ENCODE results near the gene B9D2. TPM values are rescaled to one million over a fixed set of nuclear protein-coding genes. Genes with fewer than 3 reads are reported as not detected.
"Not testable (repeated sequence)": the region's sequence is repeated elsewhere in the genome, so short reads cannot be mapped to it uniquely, and the experiment has no call there.

B9D2 gene
- total RNA-seq, 2 donors from 2014 or later: 4.5 to 6.2 TPM

DNA sequence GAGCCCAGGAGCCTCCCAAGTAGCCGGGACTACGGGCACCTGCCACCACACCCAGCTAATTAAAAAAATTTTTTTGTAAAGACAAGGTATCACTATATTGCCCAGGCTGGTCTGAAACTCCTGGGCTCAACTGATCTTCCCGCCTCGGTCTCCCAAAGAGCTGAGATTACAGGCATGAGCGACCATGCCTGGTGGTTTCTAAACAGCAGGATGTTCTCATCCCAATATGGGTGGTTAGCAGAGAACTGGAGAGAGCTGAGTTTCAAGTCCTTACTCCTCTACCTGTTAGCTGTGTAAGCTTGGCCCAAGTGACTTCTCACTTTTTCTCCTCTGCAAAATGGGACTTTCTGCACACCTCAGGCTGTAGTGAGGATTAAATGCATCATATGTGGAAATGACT, 20.4 kb upstream of the B9D2 start:
- TF ChIP-seq, protein P1, sequence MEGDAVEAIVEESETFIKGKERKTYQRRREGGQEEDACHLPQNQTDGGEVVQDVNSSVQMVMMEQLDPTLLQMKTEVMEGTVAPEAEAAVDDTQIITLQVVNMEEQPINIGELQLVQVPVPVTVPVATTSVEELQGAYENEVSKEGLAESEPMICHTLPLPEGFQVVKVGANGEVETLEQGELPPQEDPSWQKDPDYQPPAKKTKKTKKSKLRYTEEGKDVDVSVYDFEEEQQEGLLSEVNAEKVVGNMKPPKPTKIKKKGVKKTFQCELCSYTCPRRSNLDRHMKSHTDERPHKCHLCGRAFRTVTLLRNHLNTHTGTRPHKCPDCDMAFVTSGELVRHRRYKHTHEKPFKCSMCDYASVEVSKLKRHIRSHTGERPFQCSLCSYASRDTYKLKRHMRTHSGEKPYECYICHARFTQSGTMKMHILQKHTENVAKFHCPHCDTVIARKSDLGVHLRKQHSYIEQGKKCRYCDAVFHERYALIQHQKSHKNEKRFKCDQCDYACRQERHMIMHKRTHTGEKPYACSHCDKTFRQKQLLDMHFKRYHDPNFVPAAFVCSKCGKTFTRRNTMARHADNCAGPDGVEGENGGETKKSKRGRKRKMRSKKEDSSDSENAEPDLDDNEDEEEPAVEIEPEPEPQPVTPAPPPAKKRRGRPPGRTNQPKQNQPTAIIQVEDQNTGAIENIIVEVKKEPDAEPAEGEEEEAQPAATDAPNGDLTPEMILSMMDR (conservative IDR thresholded peaks at IDR 0.05): no peak
- 91% methylated on average over 3 to 5 of the region's 5 CpGs for WGBS, 2 experiments (ENCODE audit: insufficient coverage in 1 of 2, insufficient read length in 1 of 2)
- H3K9me3 ChIP-seq (ENCODE audit: control insufficient read depth, low read length): no peaks in the 10 kb centered on the region
- Mint-ChIP-seq H3K4me3 (no peak overlapping the region), H3K36me3 (ENCODE audit: low read depth) (peaks cover 8% of the 10 kb centered on the region), H3K9me3 (no peaks in the 10 kb centered on the region), H3K27ac (no peak overlapping the region), H3K4me1 (no peaks in the 10 kb centered on the region), H3K27me3 (ENCODE audit: insufficient read depth) (no peaks in the 10 kb centered on the region)
- DNase-seq: no peak
- no peaks in the 10 kb centered on the region for H3K36me3 ChIP-seq (ENCODE audit: control insufficient read depth, insufficient read depth, low read length)
- H3K9ac ChIP-seq (ENCODE audit: extremely low read depth, low read length, poor library complexity, severe bottlenecking): no peak overlapping the region
- no peak overlapping the region for H3K4me3 ChIP-seq (ENCODE audit: low read length)
- H3K4me1 ChIP-seq (ENCODE audit: control insufficient read depth, insufficient read depth, low read length): no peaks in the 10 kb centered on the region
- no peaks in the 10 kb centered on the region for H3K27me3 ChIP-seq (ENCODE audit: control insufficient read depth, insufficient read depth, low read length, poor library complexity, severe bottlenecking)
- H3K27ac ChIP-seq (ENCODE audit: low read depth, low read length): no peak overlapping the region

- H3K9me3 ChIP-seq (ENCODE audit: control insufficient read depth, low read length); H3K4me1 ChIP-seq (ENCODE audit: control insufficient read depth, insufficient read depth, low read length); H3K27ac ChIP-seq (ENCODE audit: low read depth, low read length); H3K9me3 Mint-ChIP-seq; H3K9ac ChIP-seq (ENCODE audit: extremely low read depth, low read length, poor library complexity, severe bottlenecking); H3K36me3 ChIP-seq (ENCODE audit: control insufficient read depth, insufficient read depth, low read length); H3K27me3 Mint-ChIP-seq (ENCODE audit: insufficient read depth); H3K4me1 Mint-ChIP-seq; H3K4me3 ChIP-seq (ENCODE audit: low read length); H3K27ac Mint-ChIP-seq; H3K36me3 Mint-ChIP-seq (ENCODE audit: low read depth); H3K27me3 ChIP-seq (ENCODE audit: control insufficient read depth, insufficient read depth, low read length, poor library complexity, severe bottlenecking); H3K4me3 Mint-ChIP-seq; DNase-seq: not testable (repeated sequence)
- WGBS, 2 experiments (ENCODE audit: insufficient coverage in 1 of 2, insufficient read length in 1 of 2): 91 to 95% methylated on average over 7 to 8 of the region's 8 CpGs
Measured at GRCh38 chr19:41381536-41381935, 17.6 kb upstream of the B9D2 start.

DNA sequence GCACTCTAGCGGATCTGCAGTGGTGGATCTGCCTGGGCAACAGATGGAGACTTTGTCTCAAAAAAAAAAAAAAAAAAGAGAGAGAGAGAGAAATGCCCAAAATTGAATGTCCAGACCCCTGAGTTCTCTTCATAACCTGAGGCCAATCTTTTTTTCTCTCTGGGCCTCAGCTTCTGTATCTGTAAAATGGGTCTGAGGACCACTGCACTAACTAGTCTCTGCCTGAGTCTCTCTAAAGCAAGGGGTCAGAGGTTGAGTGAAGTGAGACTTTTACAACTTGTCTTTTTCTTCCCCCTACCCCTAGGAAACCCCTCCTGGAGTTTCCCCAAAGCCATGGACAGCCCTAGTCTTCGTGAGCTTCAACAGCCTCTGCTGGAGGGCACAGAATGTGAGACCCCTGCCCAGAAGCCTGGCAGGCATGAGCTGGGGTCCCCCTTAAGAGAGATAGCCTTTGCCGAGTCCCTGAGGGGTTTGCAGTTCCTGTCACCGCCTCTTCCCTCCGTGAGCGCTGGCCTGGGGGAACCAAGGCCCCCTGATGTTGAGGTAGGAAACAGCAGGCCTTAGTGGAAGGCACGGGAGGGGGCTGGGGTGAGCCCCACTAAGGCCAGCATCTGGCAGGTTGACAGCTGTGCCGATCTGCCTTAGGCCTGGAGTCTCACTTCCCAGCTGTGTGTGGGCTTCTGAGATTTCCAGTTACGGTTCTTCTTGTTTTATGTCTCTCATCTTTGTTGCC, 14.2 kb upstream of the B9D2 start:
- no peak overlapping the region for H3K9ac ChIP-seq (ENCODE audit: extremely low read depth, low read length, poor library complexity, severe bottlenecking)
- H3K9me3 ChIP-seq (ENCODE audit: control insufficient read depth, low read length): no peaks in the 10 kb centered on the region
- 64 to 69% methylated on average over 6 to 9 of the region's 9 CpGs for WGBS, 2 experiments (ENCODE audit: insufficient coverage in 1 of 2, insufficient read length in 1 of 2)
- TF ChIP-seq, protein P1 (conservative IDR thresholded peaks at IDR 0.05): peak; percentile 73
- Mint-ChIP-seq H3K27ac (no peak overlapping the region), H3K9me3 (no peaks in the 10 kb centered on the region), H3K4me3 (no peak overlapping the region), H3K4me1 (peaks cover 10% of the 10 kb centered on the region), H3K27me3 (ENCODE audit: insufficient read depth) (peaks cover 5% of the 10 kb centered on the region), H3K36me3 (ENCODE audit: low read depth) (peaks cover 3% of the 10 kb centered on the region)
- no peaks in the 10 kb centered on the region for H3K27me3 ChIP-seq (ENCODE audit: control insufficient read depth, insufficient read depth, low read length, poor library complexity, severe bottlenecking)
- DNase-seq: peak; percentile 83
- no peaks in the 10 kb centered on the region for H3K4me1 ChIP-seq (ENCODE audit: control insufficient read depth, insufficient read depth, low read length)
- H3K27ac ChIP-seq (ENCODE audit: low read depth, low read length): no peak overlapping the region
- H3K4me3 ChIP-seq (ENCODE audit: low read length): no peak overlapping the region
- H3K36me3 ChIP-seq (ENCODE audit: control insufficient read depth, insufficient read depth, low read length): no peaks in the 10 kb centered on the region

DNA sequence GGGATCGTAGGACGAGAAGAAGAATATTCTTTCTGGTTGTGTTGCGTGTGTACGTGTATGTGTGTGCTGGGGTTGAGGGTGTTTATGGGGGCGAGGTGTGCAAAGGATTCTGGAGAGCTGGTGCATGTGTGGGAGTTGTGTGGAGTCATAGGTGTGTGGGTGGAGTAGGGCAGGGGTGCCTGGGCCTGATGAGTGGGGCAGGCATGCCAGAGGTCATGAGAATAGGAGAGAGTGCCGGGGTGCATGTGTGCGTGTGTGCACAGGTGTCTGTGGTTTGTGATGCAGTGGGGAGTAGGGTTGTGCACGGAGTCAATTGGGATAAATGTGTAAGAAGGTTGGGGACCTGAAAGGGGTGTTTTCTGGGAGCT, 13.0 kb upstream of the B9D2 start:
- Histone ChIP-seq H3K27ac (ENCODE audit: low read depth, low read length) (no peak overlapping the region), H3K4me3 (ENCODE audit: low read length) (peak overlapping the region; percentile 81), H3K9me3 (ENCODE audit: control insufficient read depth, low read length) (no peaks in the 10 kb centered on the region), H3K36me3 (ENCODE audit: control insufficient read depth, insufficient read depth, low read length) (no peaks in the 10 kb centered on the region), H3K9ac (ENCODE audit: extremely low read depth, low read length, poor library complexity, severe bottlenecking) (peak overlapping the region; percentile 62), H3K4me1 (ENCODE audit: control insufficient read depth, insufficient read depth, low read length) (no peaks in the 10 kb centered on the region), H3K27me3 (ENCODE audit: control insufficient read depth, insufficient read depth, low read length, poor library complexity, severe bottlenecking) (no peaks in the 10 kb centered on the region)
- WGBS, 2 experiments (ENCODE audit: insufficient coverage in 1 of 2, insufficient read length in 1 of 2): 62 to 75% methylated on average over 8 of the region's 8 CpGs
- peaks cover 5% of the 10 kb centered on the region for H3K27me3 Mint-ChIP-seq (ENCODE audit: insufficient read depth)
- H3K9me3 Mint-ChIP-seq: no peaks in the 10 kb centered on the region
- TF ChIP-seq, protein P1 (conservative IDR thresholded peaks at IDR 0.05): no peak
- H3K27ac Mint-ChIP-seq: peak overlapping the region; percentile 85
- H3K36me3 Mint-ChIP-seq (ENCODE audit: low read depth): peaks cover 2% of the 10 kb centered on the region
- H3K4me3 Mint-ChIP-seq: peak overlapping the region; percentile 69
- DNase-seq: no peak
- H3K4me1 Mint-ChIP-seq: peaks cover 10% of the 10 kb centered on the region
